Panc1 (cell line): ENCODE data around the gene ZNF684. TPM values are rescaled to one million over a fixed set of nuclear protein-coding genes. Genes with fewer than 3 reads are reported as not detected.
"Not testable (repeated sequence)": the region's sequence is repeated elsewhere in the genome, so short reads cannot be mapped to it uniquely, and the experiment has no call there.

ENCODE experiments used
- ATAC-seq: fragments of 200-7000 bp; cut with Tn5 transposase; 2 replicates; pipeline ENCODE4 v1.9.1; 2020; ENCODE audit warnings: mild to moderate bottlenecking, moderate library complexity
- Bru-seq: library from RNA; stranded (reverse); fragments of 400-500 nt; gene quantifications from one replicate; lab custom pipeline; 2021; lab: Mats Ljungman, UMichigan
- BruChase-seq, 2 experiments: library from RNA; stranded (reverse); fragments of 400-500 nt; gene quantifications; one replicate each; lab custom pipeline; 2021; lab: Mats Ljungman, UMichigan
- BruUV-seq: library from RNA; stranded (reverse); fragments of 400-500 nt; replicated peaks from 2 replicates; lab custom pipeline; 2021; lab: Mats Ljungman, UMichigan
- CTCF ChIA-PET: fragments of 300-600 bp; sonication (Branson Sonifier 250); formaldehyde crosslinking; loops from one replicate; lab custom pipeline; 2022; ENCODE audit warnings: antibody characterized with exemption; lab: Charles Lee
- POLR2A ChIA-PET: fragments of 300-600 bp; sonication (Branson Sonifier 250); formaldehyde crosslinking; loops from one replicate; lab custom pipeline; 2022; ENCODE audit warnings: antibody characterized with exemption; lab: Charles Lee
- DNase-seq: peaks from one replicate; pipeline ENCODE4 v3.0.0-alpha.2; 2010; ENCODE audit warnings: low read depth, low spot score
- H3K27ac ChIP-seq: 2 replicates; pipeline ENCODE4 v1.5.1; 2011; ENCODE audit warnings: mild to moderate bottlenecking, low read length, inconsistent platforms
- H3K27me3 ChIP-seq: fragments of 200-500 bp; sonication (Bioruptor generic); 2 replicates; pipeline ENCODE4 v1.6.0; 2014; ENCODE audit warnings: low read length, inconsistent platforms; ENCODE audit not compliant: control insufficient read depth, insufficient read depth
- H3K36me3 ChIP-seq: fragments of 200-500 bp; sonication (Bioruptor generic); 2 replicates; pipeline ENCODE4 v1.5.1; 2014; ENCODE audit warnings: inconsistent platforms, mild to moderate bottlenecking, low read length, moderate library complexity; ENCODE audit not compliant: control insufficient read depth, insufficient read depth
- H3K4me1 ChIP-seq: 2 replicates; pipeline ENCODE4 v1.5.1; 2011; ENCODE audit warnings: inconsistent platforms, mild to moderate bottlenecking, low read length, moderate library complexity; ENCODE audit not compliant: control insufficient read depth, insufficient read depth
- H3K4me3 ChIP-seq, 2 experiments: 2 replicates each; pipeline ENCODE4 v1.5.1; 2011 to 2012; ENCODE audit warnings: low read depth in 2 of 2, low read length in 2 of 2, mild to moderate bottlenecking in 2 of 2, inconsistent platforms in 1 of 2, moderate library complexity in 1 of 2
- H3K9me3 ChIP-seq: fragments of 200-500 bp; sonication (Bioruptor generic); 2 replicates; pipeline ENCODE4 v1.5.1; 2014; ENCODE audit warnings: low read depth, mild to moderate bottlenecking, inconsistent platforms, low read length, moderate library complexity; ENCODE audit not compliant: control insufficient read depth, insufficient read depth
- CTCF ChIP-seq: fragments of 450-650 bp; IDR thresholded peaks from 2 replicates; pipeline ENCODE4 v1.5.1; 2017; ENCODE audit warnings: mild to moderate bottlenecking
- POLR2AphosphoS5 ChIP-seq: IDR thresholded peaks from 2 replicates; pipeline ENCODE4 v1.6.1; 2012; ENCODE audit warnings: mild to moderate bottlenecking, low read depth, low read length, moderate library complexity
- SIN3A ChIP-seq: IDR thresholded peaks from 2 replicates; pipeline ENCODE4 v1.6.1; 2012; ENCODE audit warnings: low read depth, mild to moderate bottlenecking, low read length, moderate library complexity, borderline replicate concordance; ENCODE audit not compliant: insufficient read depth
- TCF7L2 ChIP-seq: IDR thresholded peaks from 2 replicates; pipeline ENCODE4 v1.6.1; 2011; ENCODE audit warnings: mild to moderate bottlenecking, low read depth, low read length, inconsistent platforms
- in situ Hi-C: cut with HindIII; loops from 2 replicates; pipeline ENCODE4 v1.10.0; 2016; ENCODE audit warnings: low sequenced_read_pairs, low pct_unique_long_range_greater_than_20kb
- intact Hi-C: fragments of 100-400 bp; cut with micrococcal nuclease; formaldehyde crosslinking; loops from one replicate; pipeline ENCODE4 v1.10.0; 2022; ENCODE audit not compliant: unreplicated experiment
- long read RNA-seq: library from polyadenylated mRNA; unstranded; transcript quantifications from one replicate; pipeline ENCODE4 v2.0.0, GENCODE V29; 2021; ENCODE audit not compliant: unreplicated experiment
- polyA plus RNA-seq: library from polyadenylated mRNA; unstranded; fragments of >200 nt; gene quantifications from one replicate; pipeline ENCODE4 v1.2.1, GENCODE V29; 2012; ENCODE audit warnings: missing spikeins; ENCODE audit not compliant: insufficient read length
- total RNA-seq: library from RNA; stranded (reverse); gene quantifications from one replicate; pipeline ENCODE4 v1.2.1, GENCODE V29; 2021; ENCODE audit not compliant: unreplicated experiment
- TF ChIP-seq, protein P1 (sequence below), 2 experiments: IDR thresholded peaks; 2 replicates each; pipeline ENCODE4 v1.6.1; 2011 to 2012; ENCODE audit warnings: low read depth in 2 of 2, control low read depth in 1 of 2, low read length in 1 of 2, mild to moderate bottlenecking in 1 of 2, moderate library complexity in 1 of 2; ENCODE audit not compliant: insufficient read depth in 1 of 2

Gene ZNF684
- total RNA-seq (5.3 TPM), Bru-seq, nascent RNA (percentile 62 among the genes with signal in this experiment), BruChase-seq, experiment 1, labeled RNA remaining after a 2-hour chase (percentile 70 among the genes with signal in this experiment), BruChase-seq, experiment 2, labeled RNA remaining after a 6-hour chase (percentile 59 among the genes with signal in this experiment)
- 4.9 TPM for polyA plus RNA-seq
- long read RNA-seq, transcript ZNF684-203 (5 exons, 2,097 nt): major isoform, 9 of 13 reads
- long read RNA-seq, partial matches to known transcripts: 1 of 13 reads
- long read RNA-seq, other reads (novel, unspliced or antisense): 2 of 13 reads

DNA sequence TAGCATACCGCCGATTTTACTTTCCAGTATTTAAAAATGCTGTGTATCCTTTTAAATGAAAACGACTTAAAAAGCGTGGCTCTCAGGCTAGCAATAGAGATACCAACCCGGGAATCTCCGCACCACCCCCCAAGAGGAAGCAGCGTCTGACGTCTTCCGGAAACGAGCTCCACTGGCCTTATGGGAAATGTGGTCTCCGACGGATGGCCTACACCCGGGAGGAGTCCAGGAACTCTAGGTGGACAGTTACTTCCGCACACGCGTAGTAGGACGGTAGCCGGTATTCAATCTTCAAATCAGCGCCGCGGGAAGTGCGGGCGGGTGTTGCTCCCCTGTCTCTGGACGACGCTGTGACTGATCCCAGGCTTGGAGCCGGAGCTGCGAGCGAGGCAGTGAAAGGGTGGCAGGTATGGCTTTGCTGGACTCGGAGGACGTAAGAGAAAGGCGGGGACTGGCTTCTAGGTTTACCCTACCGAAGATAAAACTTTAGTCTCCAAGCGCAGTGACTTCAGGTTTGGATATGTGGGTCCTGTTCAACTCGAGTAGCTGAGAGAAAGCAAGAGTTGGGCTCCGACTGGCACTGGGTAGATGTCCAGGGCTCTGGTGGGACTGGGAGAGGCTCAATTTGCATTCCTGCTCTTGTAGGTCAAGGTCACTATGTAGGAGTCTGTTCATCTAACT lies at the start of gene ZNF684:
ZNF684 (plus strand) TSS at position 257 of the 681 bp plus-strand sequence. CDS start 1,530 bp downstream, outside the sequence.
- no TSS peak for BruUV-seq
- ChIA-PET CTCF (interaction anchor here (0.6 kb wide), 2 partner anchors 37 to 130 kb away, joined by 4 to 6 read pairs; no protein-coding TSS in a partner anchor), POLR2A (interaction anchor here (0.7 kb wide), 1 partner anchor 72 kb away, joined by 4 read pairs; no protein-coding TSS in a partner anchor)
- no peak for TF ChIP-seq CTCF
- peak; percentile 43; the same call in 1 of the 2 replicates for TF ChIP-seq TCF7L2
- peak; percentile 93 for TF ChIP-seq POLR2AphosphoS5
- peak; percentile 89; the same call in 1 of the 2 replicates for TF ChIP-seq SIN3A
- TF ChIP-seq, protein P1, sequence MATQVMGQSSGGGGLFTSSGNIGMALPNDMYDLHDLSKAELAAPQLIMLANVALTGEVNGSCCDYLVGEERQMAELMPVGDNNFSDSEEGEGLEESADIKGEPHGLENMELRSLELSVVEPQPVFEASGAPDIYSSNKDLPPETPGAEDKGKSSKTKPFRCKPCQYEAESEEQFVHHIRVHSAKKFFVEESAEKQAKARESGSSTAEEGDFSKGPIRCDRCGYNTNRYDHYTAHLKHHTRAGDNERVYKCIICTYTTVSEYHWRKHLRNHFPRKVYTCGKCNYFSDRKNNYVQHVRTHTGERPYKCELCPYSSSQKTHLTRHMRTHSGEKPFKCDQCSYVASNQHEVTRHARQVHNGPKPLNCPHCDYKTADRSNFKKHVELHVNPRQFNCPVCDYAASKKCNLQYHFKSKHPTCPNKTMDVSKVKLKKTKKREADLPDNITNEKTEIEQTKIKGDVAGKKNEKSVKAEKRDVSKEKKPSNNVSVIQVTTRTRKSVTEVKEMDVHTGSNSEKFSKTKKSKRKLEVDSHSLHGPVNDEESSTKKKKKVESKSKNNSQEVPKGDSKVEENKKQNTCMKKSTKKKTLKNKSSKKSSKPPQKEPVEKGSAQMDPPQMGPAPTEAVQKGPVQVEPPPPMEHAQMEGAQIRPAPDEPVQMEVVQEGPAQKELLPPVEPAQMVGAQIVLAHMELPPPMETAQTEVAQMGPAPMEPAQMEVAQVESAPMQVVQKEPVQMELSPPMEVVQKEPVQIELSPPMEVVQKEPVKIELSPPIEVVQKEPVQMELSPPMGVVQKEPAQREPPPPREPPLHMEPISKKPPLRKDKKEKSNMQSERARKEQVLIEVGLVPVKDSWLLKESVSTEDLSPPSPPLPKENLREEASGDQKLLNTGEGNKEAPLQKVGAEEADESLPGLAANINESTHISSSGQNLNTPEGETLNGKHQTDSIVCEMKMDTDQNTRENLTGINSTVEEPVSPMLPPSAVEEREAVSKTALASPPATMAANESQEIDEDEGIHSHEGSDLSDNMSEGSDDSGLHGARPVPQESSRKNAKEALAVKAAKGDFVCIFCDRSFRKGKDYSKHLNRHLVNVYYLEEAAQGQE (IDR thresholded peaks at IDR 0.05; ENCODE audit: insufficient read depth in 1 of 2, low read depth in 2 of 2, low read length in 1 of 2): no peak
- peaks cover 7% of the 10 kb centered on the region for H3K4me1 ChIP-seq
- no peaks in the 10 kb centered on the region for H3K27me3 ChIP-seq
- in situ Hi-C loops: no loop called here
- H3K27ac ChIP-seq: peak within 1 kb of the TSS; percentile 93
- H3K9me3 ChIP-seq: 0 out of 2 replicates have a peak, but pooled peaks cover 3% of the 10 kb centered on the region
- peak; percentile 100 for ATAC-seq
- H3K4me3 ChIP-seq: peak within 1 kb of the TSS; percentile 81 to 89
- no peaks in the 10 kb centered on the region for H3K36me3 ChIP-seq
- peak; percentile 89 for DNase-seq
- intact Hi-C loops: no loop called here

DNA sequence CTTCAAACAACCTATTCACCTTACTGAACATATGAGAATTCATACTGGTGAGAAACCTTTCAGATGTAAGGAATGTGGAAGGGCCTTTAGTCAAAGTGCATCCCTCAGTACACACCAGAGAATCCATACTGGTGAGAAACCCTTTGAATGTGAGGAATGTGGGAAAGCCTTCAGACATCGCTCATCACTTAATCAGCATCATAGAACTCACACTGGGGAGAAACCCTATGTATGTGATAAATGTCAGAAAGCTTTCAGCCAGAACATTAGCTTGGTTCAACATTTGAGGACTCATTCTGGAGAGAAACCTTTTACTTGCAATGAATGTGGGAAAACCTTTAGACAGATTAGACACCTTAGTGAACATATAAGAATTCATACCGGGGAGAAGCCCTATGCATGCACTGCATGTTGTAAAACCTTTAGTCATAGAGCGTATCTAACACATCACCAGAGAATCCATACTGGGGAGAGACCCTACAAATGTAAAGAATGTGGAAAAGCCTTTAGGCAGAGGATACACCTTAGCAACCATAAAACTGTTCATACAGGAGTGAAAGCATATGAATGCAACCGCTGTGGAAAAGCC lies 36.0 kb upstream of the ZNF684 start:
- no peaks in the 10 kb centered on the region for H3K4me1 ChIP-seq
- TF ChIP-seq TCF7L2: no peak
- no peak for TF ChIP-seq SIN3A
- TF ChIP-seq CTCF: no peak
- no peak for TF ChIP-seq POLR2AphosphoS5
- TF ChIP-seq, protein P1 (IDR thresholded peaks at IDR 0.05; ENCODE audit: insufficient read depth in 1 of 2, low read depth in 2 of 2, low read length in 1 of 2): no peak
- peaks cover 5% of the 10 kb centered on the region; the same call in 1 of the 2 replicates for H3K36me3 ChIP-seq
- DNase-seq (no peak), ATAC-seq (no peak)
- intact Hi-C loops (no loop called here), in situ Hi-C loops (no loop called here)
- BruUV-seq: TSS peak; percentile 67
- H3K27me3 ChIP-seq: no peaks in the 10 kb centered on the region
- peaks cover 75% of the 10 kb centered on the region for H3K9me3 ChIP-seq
- ChIA-PET POLR2A (no interaction called here), CTCF (no interaction called here)
- no peak overlapping the region for H3K27ac ChIP-seq
- H3K4me3 ChIP-seq: no peak overlapping the region

DNA sequence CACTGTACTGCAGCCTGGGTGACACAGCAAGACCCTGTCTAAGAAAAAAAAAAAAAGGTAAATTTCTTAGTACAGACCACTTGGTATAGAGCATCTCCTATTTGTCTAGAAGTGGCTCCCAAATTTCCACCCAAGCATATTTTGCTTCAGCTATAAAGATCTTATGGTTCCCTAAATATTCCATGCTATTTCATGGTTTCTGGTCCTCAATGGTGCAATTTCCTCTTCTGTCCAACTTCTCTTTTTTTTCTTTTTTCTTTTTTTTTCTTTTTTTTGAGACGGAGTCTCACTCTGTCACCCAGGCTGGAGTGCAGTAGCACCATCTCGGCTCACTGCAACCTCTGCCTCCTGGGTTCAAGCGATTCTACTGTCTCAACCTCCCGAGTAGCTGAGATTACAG lies 28.8 kb upstream of the ZNF684 start:
- intact Hi-C loops, H3K4me1 ChIP-seq, H3K27ac ChIP-seq, BruUV-seq, H3K36me3 ChIP-seq, POLR2A ChIA-PET, H3K4me3 ChIP-seq, H3K27me3 ChIP-seq, DNase-seq, ATAC-seq, in situ Hi-C loops: not testable (repeated sequence)
- CTCF ChIA-PET: interaction anchor here (0.6 kb wide), 1 partner anchor 30 kb away, joined by 3 read pairs; no protein-coding TSS in a partner anchor
- peaks cover 40% of the 10 kb centered on the region; the same call in 1 of the 2 replicates for H3K9me3 ChIP-seq
